Stomach smooth muscle (tissue), 2 donors: ENCODE results near the gene ADGRL1.
"Not testable (repeated sequence)": the region's sequence is repeated elsewhere in the genome, so short reads cannot be mapped to it uniquely, and the experiment has no call there.

ENCODE experiments used
- H3K27ac ChIP-seq: one replicate; pipeline ENCODE4 v1.7.0; 2013; ENCODE audit warnings: mild to moderate bottlenecking, low read length, inconsistent platforms
- H3K27me3 ChIP-seq, 2 donors: one replicate each; pipeline ENCODE4 v1.7.0; 2013; ENCODE audit warnings: low read length in 2 of 2; ENCODE audit not compliant: insufficient read depth in 2 of 2, control insufficient read depth in 1 of 2
- H3K36me3 ChIP-seq, 2 donors: one replicate each; pipeline ENCODE4 v1.7.0; 2013; ENCODE audit warnings: low read length in 2 of 2; ENCODE audit not compliant: control insufficient read depth in 2 of 2, insufficient read depth in 2 of 2
- H3K4me1 ChIP-seq: one replicate; pipeline ENCODE4 v1.7.0; 2013; ENCODE audit warnings: low read length; ENCODE audit not compliant: control insufficient read depth, insufficient read depth
- H3K4me3 ChIP-seq, 2 donors: one replicate each; pipeline ENCODE4 v1.7.0; 2013; ENCODE audit warnings: low read length in 2 of 2
- H3K9ac ChIP-seq, 2 donors: one replicate each; pipeline ENCODE4 v1.7.0; 2013; ENCODE audit warnings: low read length in 2 of 2, mild to moderate bottlenecking in 1 of 2
- H3K9me3 ChIP-seq, 2 donors: one replicate each; pipeline ENCODE4 v1.7.0; 2013; ENCODE audit warnings: low read length in 2 of 2; ENCODE audit not compliant: control insufficient read depth in 2 of 2
- donor health status: healthy.
- donor health status: Pancreatic carcinoma.

ADGRL1 gene

DNA sequence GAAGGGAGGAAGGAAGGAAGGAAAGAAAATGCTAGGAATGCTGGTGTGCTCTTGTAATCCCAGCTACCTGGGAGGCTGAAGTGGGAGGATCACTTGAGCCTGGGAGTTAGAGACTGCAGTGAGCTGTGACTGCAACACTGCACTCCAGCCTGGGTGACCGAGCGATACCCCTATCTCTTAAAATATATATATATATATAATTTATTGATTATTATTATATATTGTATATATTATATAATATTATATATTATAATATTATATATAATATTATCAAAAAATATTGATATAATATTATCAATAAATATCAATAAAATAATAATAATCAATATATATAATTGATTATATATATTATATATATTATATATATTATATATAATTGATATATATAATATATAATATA, 8.6 kb upstream of the ADGRL1 start:
- Histone ChIP-seq H3K4me1 (peaks cover 3% of the 10 kb centered on the region), H3K4me3 (no peak overlapping the region), H3K36me3 (no peaks in the 10 kb centered on the region), H3K27ac (no peak overlapping the region), H3K9ac (no peak overlapping the region), H3K27me3 (peaks cover 0 to 2% of the 10 kb centered on the region in 2 donors), H3K9me3 (no peaks in the 10 kb centered on the region)

DNA sequence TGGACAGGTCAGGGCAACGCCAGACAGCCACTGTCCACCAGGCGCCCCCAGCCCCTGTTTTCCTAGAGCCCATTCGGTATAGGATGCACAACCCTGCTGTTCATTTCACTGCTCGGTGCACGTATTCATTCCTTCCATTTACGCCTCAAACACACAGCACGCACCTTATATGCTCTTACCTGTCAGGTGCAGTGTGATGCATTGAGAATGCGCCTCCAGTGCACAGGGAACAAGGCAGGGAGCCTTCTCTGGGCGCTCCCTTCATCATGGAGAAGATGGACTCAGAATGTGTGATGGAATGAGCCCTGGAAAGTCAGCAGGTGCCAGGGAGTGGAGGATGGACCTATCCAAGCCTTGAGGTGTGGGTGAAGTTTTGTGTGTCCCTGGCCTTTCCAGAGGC, 4.2 kb upstream of the ADGRL1 start:
- H3K27me3 ChIP-seq, H3K4me1 ChIP-seq, H3K9me3 ChIP-seq, H3K27ac ChIP-seq, H3K4me3 ChIP-seq, H3K9ac ChIP-seq, H3K36me3 ChIP-seq: not testable (repeated sequence)

DNA sequence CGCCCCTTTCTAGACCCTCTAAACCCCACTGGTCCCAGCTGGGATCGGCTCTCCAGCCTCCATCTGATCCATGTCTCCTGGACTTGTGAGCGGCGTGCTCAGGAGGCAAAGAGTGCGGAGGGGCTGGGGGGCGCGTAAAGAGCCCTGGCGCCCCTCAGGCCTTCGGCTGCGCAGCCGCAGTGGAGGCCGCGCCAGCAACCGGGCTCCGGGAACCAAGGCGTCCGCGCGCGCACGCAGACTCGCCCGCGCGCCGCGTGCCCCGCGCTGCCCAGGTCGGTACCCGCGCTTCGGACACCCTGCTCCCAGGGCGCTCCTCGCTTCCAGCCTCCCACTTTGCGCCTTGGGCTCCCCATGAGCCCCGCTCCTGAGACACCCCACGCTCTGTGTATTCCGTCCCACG, 3.4 kb upstream of the ADGRL1 start:
- not testable (repeated sequence) for H3K27me3 ChIP-seq, H3K36me3 ChIP-seq, H3K9me3 ChIP-seq, H3K9ac ChIP-seq, H3K27ac ChIP-seq, H3K4me1 ChIP-seq
- H3K4me3 ChIP-seq: peak overlapping the region in 1 of 2 donors; percentile 15

DNA sequence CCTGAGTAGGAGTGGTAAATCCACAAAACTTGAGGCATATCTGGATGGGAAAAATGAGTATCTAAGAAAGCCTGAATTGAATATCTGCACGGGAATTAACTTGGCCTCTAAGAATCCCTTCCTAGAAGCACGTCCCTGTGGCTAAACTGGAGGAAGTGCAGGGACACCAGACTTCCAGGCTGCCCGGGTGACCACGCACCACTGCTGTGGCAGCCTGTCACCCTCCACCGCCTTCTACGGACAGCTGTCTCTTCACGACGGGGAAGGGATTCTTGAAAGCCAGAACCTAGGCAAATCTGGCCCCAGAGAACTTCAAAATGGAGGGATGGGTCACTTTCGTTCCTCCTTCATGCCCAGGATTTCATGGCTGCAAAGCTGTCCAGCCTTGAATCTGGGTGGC, 2.5 kb upstream of the ADGRL1 start:
- not testable (repeated sequence) for H3K36me3 ChIP-seq, H3K27ac ChIP-seq, H3K27me3 ChIP-seq, H3K9me3 ChIP-seq, H3K4me3 ChIP-seq, H3K9ac ChIP-seq, H3K4me1 ChIP-seq

DNA sequence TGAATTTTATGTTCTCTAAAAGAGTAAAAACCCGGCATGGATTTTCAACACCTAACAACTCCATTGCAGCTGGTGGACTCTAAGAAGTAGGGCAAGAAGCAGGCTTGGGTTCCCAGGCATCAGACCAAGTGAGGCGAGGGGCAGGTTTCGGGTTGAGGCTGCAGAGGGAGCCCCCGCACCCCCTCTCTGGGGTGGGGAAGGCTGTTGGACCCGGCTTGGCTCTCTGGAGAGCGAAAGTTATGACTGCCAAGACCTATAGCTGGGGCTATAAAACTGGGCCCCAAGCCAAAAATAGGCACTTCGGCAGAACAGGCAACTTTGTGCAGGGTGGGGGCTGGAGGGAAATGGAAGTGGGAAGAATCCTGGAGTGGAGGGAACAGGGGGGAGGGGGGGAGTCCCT, 1.8 kb upstream of the ADGRL1 start:
- peak overlapping the region in 1 of 2 donors; percentile 74 for H3K4me3 ChIP-seq
- not testable (repeated sequence) for H3K27ac ChIP-seq, H3K9ac ChIP-seq

DNA sequence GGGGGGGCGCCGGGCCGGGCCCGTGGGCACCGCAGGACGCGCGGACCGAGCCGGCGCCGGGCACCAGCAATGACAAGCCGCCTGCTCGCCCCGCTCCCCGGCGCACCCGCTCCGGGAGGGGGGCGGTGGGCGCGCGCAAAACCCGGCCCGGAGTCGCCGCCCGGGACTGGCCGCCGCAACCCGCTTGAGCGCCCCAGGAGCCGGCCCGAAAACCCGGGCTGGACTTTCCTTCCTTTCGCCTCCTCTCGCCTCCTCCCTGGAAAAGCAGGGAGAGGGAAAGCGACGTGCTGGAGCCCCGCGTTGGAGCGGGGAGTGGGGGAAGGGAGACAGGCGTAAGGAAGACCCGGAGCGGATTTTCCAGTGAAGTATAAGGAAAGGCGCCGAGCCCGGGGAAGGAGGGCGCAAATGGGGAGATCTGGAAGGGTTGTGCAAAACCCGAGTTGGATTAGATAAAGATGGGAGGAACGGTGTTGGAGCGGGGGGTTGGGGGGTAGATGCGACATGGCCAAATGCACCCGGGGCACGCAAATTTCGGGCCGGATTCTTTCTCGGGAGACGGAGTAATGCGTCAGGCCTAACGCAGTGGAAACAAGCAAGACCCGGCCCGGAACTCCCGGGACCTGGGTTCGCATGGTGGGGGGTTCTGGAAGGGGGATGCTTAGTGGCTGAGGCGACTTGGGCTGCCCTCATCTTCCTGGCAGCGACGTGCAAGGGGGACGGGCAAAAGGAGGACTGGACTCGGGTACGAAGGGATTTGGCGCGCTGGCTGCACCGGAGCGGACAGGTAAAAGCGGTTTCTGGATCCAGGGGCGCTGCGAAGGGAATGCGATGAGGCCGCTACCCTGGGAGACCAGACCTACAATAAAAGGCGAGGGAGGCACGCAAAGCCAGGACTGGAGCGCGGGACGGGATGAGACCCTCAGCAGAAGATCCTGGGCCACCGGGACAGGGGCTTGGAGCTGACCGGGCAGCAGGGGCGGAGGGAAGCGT, 1.1 kb upstream of the ADGRL1 start:
- not testable (repeated sequence) for H3K27ac ChIP-seq, H3K9me3 ChIP-seq
- H3K9ac ChIP-seq: peak overlapping the region in 1 of 2 donors; percentile 47

More for the DNA sequence above, 1.8 kb upstream of the ADGRL1 start:
- not testable (repeated sequence) for H3K9me3 ChIP-seq, H3K4me1 ChIP-seq, H3K36me3 ChIP-seq, H3K27me3 ChIP-seq

DNA sequence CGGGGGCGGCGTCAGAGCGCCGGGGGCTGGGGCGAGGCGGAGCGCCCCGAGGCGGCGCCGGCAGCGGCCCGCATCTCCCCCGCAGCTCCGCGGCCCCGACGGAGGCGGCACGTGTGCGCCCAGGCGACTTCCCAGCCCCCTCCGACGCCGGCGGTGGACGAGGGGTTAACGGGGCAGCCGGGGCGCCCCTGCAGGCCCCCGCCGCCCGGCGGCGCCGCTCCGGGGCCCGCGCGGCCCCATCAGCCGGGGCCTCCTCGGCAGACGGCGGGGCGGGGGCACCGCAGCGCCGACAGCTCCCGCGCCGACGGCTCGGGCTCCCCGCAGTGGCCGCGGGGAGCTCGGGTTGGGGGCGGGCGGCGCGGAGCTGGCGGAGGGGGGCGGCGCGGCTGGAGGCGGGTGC, 339 bp upstream of the ADGRL1 start:
- H3K27me3 ChIP-seq, H3K27ac ChIP-seq: not testable (repeated sequence)

More for the DNA sequence above, 1.1 kb upstream of the ADGRL1 start:
- H3K4me3 ChIP-seq: peak overlapping the region; percentile 66 to 74
- H3K4me1 ChIP-seq, H3K36me3 ChIP-seq, H3K27me3 ChIP-seq: not testable (repeated sequence)

DNA sequence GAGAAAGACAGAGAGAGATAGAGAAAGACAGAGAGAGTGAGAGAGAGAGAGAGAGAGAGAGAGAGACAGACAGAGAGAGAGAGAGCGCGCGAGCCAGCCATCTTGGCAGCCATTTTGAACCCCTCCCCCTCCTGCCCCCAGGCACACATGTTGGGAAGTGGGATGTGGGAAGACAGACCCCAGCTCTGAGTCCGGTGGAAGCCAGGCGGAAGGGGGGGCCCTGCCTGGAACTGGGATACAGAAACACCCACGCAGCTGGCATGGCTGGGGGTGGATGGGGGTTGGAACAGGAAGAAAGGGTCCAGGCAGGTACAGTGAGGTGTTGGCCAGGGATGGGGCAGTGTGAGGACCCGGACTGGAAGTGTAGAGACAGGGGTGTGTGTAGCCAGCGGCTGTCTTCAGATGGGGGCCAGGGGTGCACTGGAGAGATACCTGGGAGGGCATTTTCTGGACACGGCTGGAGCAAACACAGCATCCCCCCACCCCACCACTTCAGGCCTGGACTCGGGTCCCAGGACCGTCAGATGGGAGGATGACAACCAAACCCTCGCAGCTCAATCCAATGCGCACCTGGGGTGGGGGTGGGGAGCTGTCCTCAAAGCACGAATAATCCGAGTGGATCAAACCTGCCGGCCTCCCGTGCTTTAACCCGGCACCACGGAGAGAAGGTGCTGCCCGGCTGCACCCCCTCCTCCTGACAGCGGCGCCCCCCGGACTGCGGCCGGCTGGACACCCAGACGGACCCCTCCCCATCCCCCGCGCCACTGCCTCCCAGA, 1.1 kb downstream of the ADGRL1 start:
- peak overlapping the region; percentile 59 to 71 for H3K4me3 ChIP-seq
- H3K9me3 ChIP-seq, H3K27me3 ChIP-seq, H3K36me3 ChIP-seq, H3K4me1 ChIP-seq, H3K27ac ChIP-seq: not testable (repeated sequence)
- H3K9ac ChIP-seq: peak overlapping the region in 1 of 2 donors; percentile 42

More for the DNA sequence above, 339 bp upstream of the ADGRL1 start:
- peak overlapping the region in 1 of 2 donors; percentile 74 for H3K4me3 ChIP-seq
- H3K36me3 ChIP-seq, H3K9ac ChIP-seq, H3K9me3 ChIP-seq, H3K4me1 ChIP-seq: not testable (repeated sequence)

DNA sequence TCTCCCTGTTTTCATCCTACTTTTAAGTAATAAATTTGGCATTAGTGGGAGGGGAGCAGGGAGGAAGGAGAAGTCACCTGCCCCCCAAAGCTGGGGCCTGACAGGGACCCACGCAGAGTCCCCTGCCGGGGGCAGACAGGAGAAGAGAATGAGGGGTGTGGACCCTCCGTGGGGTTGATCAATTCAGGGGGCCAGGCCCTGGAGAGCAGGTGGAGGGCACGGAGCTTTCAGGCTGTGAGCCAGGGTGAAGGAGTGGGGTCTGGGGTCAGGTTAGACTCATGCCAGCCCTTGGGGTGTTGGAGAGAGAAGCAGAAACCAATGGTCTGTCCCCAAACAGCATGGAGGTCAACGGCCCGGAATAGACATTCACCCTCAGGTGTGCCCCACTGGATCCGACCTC, 1.8 kb downstream of the ADGRL1 start:
- Histone ChIP-seq H3K4me3 (peak overlapping the region in 1 of 2 donors; percentile 71), H3K9ac (peak overlapping the region in 1 of 2 donors; percentile 42)
- not testable (repeated sequence) for H3K9me3 ChIP-seq, H3K27me3 ChIP-seq, H3K36me3 ChIP-seq, H3K27ac ChIP-seq, H3K4me1 ChIP-seq

DNA sequence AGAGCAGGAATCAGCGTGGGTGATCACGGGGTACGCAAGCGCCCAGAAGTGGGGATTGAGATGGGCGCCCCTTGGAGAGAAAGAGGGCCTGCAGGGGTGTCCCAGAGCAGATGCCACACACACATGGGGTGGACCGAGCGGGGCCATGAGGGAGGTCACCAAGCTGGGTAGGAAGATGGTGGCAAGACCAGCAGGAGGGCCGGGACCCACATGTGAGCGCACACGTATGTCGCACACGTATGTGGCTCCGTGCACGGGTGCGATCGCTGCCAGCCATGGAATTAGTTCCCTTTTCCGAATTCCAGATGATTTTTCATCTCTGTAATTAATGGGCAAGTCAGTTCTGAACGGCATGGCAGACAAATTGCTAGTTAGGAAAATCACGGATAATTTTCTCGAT, 2.2 kb downstream of the ADGRL1 start:
- H3K9ac ChIP-seq, H3K27me3 ChIP-seq, H3K36me3 ChIP-seq, H3K9me3 ChIP-seq, H3K27ac ChIP-seq, H3K4me1 ChIP-seq, H3K4me3 ChIP-seq: not testable (repeated sequence)

DNA sequence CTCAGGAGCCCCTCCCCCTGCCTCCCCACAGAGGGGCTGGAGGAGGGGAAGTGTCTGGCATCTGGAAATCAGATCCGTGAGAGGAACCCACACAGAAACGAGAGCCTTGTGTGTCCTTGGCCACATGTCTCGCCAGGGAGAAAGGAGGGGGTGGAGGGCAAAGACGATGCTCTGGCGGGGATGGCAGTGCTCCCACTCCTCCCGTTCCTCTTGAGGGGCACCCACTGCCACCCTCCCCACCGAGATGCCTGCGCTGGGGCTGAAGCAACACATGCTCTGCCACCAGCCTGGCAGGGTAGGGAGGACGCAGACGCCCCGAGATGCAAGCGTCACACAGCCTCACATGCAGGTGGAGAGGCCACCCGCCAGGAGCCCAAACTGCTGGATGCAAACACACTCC, 2.8 kb downstream of the ADGRL1 start:
- Histone ChIP-seq H3K4me3 (no peak overlapping the region), H3K36me3 (no peaks in the 10 kb centered on the region), H3K4me1 (peaks cover 7% of the 10 kb centered on the region)

More for the DNA sequence above, 2.8 kb downstream of the ADGRL1 start:
- Histone ChIP-seq H3K9ac (no peak overlapping the region), H3K27me3 (no peaks in the 10 kb centered on the region), H3K27ac (no peak overlapping the region), H3K9me3 (no peaks in the 10 kb centered on the region)
